Left lung (tissue), 10 donors: ENCODE measurements around the gene TRPM3. TPM values are rescaled to one million over a fixed set of nuclear protein-coding genes. Genes with fewer than 3 reads are reported as not detected.
A peak's percentile ranks its signal among the peaks of the same experiment; 100 is the strongest.

Experiments used
- ATAC-seq: fragments of 200-7000 bp; cut with Tn5 transposase; one replicate; pipeline ENCODE4 v1.9.1; 2020; ENCODE audit warnings: moderate library complexity
- DNase-seq, 4 donors: peaks; one replicate each; pipeline ENCODE4 v3.0.0-alpha.2; 2013 to 2020
- H3K27ac ChIP-seq, 2 donors: fragments of 200-600 bp; sonication (generic) in 1 of 2; one replicate each; pipeline versions ENCODE4 v1.5.0 to v1.8.0; 2020 to 2021
- H3K27me3 ChIP-seq, 2 donors: fragments of 200-600 bp; sonication (generic) in 1 of 2; one replicate each; pipeline versions ENCODE4 v1.5.0 to v1.8.0; 2020 to 2021
- H3K36me3 ChIP-seq, 2 donors: fragments of 200-600 bp; sonication (generic) in 1 of 2; one replicate each; pipeline versions ENCODE4 v1.5.0 to v1.8.0; 2020 to 2021
- H3K4me1 ChIP-seq, 2 donors: fragments of 200-600 bp; one replicate each; pipeline ENCODE4 v1.8.0; 2021
- H3K4me3 ChIP-seq, 2 donors: fragments of 200-600 bp; sonication (generic) in 1 of 2; one replicate each; pipeline versions ENCODE4 v1.5.0 to v1.8.0; 2020 to 2021; ENCODE audit warnings: mild to moderate bottlenecking in 1 of 2
- H3K9me3 ChIP-seq, 2 donors: fragments of 200-600 bp; sonication (generic) in 1 of 2; one replicate each; pipeline versions ENCODE4 v1.5.0 to v1.8.0; 2020 to 2021
- intact Hi-C, 2 donors: fragments of 100-400 bp; cut with DNase I; formaldehyde crosslinking; loops; one replicate each; pipeline versions ENCODE4 v1.11.2 to v1.14.2; 2022
- polyA plus RNA-seq, 6 donors: library from polyadenylated mRNA; unstranded; fragments of 120-200 nt; gene quantifications; one replicate each; pipeline ENCODE4 v1.2.1, GENCODE V29; 2013; ENCODE audit not compliant: insufficient read length in 6 of 6
- total RNA-seq, 2 donors: library from RNA; stranded (reverse); fragmentation: NEBNext Ultra II Directional; extraction: Animal tissue kit (Norgen Biotek cat#: 25700); gene quantifications; one replicate each; pipeline ENCODE4 v1.2.1, GENCODE V29; 2021
- TF ChIP-seq, protein P1 (sequence below), 2 donors: fragments of 200-600 bp; sonication (generic) in 1 of 2; IDR thresholded peaks; one replicate each; pipeline versions ENCODE4 v1.5.0 to v1.8.0; 2021; ENCODE audit warnings: antibody characterized with exemption in 2 of 2
- donor health status: DM: no; HTN: yes; CAD: no.
- donor health status: DM: no; HTN: no; CAD: no.

Gene TRPM3
- total and polyA plus RNA-seq, 8 donors: 0.17 to 2.1 (median 1.2) TPM

DNA sequence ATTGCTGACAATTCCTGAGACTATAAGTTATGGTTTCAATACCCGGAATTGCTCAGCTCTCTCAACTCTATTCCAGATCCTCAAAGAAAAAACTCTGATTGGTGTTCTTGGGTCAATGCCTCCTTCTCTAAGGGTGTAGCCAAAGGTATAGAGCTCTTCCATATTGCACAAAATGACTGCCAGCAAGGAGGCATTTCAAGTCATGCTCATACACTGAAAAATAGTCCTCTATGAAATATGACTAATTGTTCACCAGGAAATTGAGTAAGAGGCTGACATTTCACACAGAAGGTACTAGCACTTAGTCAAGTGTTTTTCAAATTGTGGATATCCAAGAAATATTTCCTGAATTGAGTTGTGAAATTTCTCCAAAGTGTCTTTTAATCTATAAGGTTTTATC, 595.9 kb downstream of the TRPM3 start:
- Histone ChIP-seq H3K4me1 (peaks cover 0 to 7% of the 10 kb centered on the region in 2 donors), H3K4me3 (no peak overlapping the region), H3K36me3 (no peaks in the 10 kb centered on the region), H3K9me3 (peaks cover 0 to 4% of the 10 kb centered on the region in 2 donors), H3K27ac (peak overlapping the region in 1 of 2 donors; percentile 53), H3K27me3 (no peaks in the 10 kb centered on the region)
- TF ChIP-seq, protein P1, sequence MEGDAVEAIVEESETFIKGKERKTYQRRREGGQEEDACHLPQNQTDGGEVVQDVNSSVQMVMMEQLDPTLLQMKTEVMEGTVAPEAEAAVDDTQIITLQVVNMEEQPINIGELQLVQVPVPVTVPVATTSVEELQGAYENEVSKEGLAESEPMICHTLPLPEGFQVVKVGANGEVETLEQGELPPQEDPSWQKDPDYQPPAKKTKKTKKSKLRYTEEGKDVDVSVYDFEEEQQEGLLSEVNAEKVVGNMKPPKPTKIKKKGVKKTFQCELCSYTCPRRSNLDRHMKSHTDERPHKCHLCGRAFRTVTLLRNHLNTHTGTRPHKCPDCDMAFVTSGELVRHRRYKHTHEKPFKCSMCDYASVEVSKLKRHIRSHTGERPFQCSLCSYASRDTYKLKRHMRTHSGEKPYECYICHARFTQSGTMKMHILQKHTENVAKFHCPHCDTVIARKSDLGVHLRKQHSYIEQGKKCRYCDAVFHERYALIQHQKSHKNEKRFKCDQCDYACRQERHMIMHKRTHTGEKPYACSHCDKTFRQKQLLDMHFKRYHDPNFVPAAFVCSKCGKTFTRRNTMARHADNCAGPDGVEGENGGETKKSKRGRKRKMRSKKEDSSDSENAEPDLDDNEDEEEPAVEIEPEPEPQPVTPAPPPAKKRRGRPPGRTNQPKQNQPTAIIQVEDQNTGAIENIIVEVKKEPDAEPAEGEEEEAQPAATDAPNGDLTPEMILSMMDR (IDR thresholded peaks at IDR 0.05): no peak
- intact Hi-C loops: no loop called here
- ATAC-seq: peak; percentile 82
- no peak for DNase-seq

DNA sequence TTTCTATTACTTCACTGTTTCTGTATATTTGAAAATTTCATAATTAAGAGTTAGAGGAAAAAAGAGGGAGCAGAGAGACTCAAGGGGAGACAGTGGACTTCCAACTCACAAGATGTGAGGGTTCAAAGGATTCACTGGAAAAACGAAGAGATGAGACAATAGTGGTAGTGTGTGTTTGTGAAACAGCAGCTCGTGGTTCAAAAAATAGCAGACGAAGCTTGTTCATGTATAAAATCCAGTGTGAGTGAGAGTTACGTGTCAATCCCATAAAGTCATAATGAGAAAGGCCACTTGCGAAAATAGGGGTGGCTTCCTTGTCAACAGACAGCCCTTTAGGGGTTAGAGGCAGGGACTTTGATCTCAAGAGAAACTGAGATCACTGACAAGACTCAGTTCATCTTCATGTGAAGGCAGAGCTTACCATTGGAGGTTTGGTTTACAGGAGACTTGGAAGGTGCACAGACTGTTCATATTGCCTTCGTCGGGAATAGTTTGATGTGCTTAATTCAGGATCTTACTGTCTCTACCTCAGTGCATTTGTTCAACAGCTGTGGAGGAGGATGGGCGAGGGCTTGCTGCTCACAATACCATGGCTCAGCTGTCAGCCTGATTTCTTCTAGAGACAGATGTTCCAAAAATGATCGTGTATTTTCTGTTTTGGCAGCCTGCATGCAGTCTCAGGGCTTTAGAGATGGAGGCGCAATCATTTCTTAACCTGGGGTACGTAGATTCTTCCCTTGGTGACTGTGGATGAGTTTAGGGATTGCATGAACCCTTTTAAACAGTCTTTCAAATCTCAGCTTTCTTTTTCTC, 601.3 kb downstream of the TRPM3 start:
- no peaks in the 10 kb centered on the region for H3K4me1 ChIP-seq
- no peaks in the 10 kb centered on the region for H3K27me3 ChIP-seq
- intact Hi-C loops: no loop called here
- TF ChIP-seq, protein P1 (IDR thresholded peaks at IDR 0.05): no peak
- H3K27ac ChIP-seq: no peak overlapping the region
- ATAC-seq (no peak), DNase-seq (no peak)
- H3K36me3 ChIP-seq: no peaks in the 10 kb centered on the region
- H3K9me3 ChIP-seq: peaks cover 0 to 4% of the 10 kb centered on the region in 2 donors
- no peak overlapping the region for H3K4me3 ChIP-seq

DNA sequence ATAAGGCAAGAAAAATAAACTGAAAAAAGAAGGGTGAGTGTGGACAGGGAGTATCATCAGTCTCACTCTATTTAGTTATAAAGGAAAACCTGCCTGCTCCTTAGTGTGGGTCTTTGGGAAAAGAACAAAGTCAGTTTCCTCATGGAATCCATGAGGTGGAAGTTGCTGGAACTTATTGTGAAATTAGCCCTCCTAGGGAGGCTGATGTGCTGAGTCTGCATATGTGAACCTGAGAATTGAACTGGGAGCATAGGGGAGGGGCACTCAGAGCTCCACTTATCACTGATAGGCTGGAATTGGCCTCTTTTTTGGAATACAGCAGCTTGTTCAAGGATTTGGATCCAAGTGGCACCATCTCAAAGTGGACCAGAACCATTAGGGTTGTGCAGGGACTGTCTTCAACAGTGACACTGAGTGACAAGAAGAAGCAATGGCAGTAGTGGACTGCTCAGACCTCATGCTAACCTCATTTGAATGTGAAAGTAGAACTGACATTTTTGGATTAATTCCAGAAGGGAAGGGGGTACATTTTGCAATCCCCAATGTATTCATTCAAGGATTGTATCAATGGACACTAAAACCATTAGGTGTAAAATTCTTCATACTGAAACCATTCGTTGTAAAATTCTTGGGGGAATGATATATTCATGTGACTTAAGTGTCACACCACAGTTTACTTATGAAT, 603.4 kb downstream of the TRPM3 start:
- DNase-seq (no peak), ATAC-seq (no peak)
- TF ChIP-seq, protein P1 (IDR thresholded peaks at IDR 0.05): no peak
- intact Hi-C loops: no loop called here
- H3K4me3 ChIP-seq: no peak overlapping the region
- H3K27me3 ChIP-seq: no peaks in the 10 kb centered on the region
- no peaks in the 10 kb centered on the region for H3K36me3 ChIP-seq
- H3K4me1 ChIP-seq: no peaks in the 10 kb centered on the region
- H3K27ac ChIP-seq: no peak overlapping the region
- no peaks in the 10 kb centered on the region for H3K9me3 ChIP-seq

DNA sequence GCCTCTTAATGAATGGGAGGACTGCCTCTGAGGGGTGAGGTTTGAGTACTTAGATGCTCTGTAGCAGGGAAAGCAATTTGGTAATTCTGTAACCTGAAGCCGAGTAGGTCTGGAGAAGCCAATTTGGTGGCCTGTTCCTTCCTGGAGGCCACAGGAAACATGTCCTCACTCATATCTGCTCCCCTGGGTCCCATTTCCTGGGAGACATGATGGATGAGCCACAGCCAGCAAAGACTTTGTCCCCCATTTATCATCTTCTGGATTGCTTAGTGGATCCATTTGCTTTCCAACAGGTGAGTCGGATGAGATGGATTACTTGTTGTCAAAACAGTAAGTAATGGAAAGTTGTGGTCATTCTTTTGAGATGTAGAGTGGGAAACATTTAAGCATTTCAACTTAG, 607.1 kb downstream of the TRPM3 start:
- Histone ChIP-seq H3K9me3 (no peaks in the 10 kb centered on the region), H3K4me1 (no peaks in the 10 kb centered on the region), H3K27ac (no peak overlapping the region), H3K4me3 (no peak overlapping the region), H3K36me3 (no peaks in the 10 kb centered on the region), H3K27me3 (no peaks in the 10 kb centered on the region)
- ATAC-seq (no peak), DNase-seq (no peak)
- TF ChIP-seq, protein P1 (IDR thresholded peaks at IDR 0.05): no peak
- intact Hi-C loops: no loop called here

DNA sequence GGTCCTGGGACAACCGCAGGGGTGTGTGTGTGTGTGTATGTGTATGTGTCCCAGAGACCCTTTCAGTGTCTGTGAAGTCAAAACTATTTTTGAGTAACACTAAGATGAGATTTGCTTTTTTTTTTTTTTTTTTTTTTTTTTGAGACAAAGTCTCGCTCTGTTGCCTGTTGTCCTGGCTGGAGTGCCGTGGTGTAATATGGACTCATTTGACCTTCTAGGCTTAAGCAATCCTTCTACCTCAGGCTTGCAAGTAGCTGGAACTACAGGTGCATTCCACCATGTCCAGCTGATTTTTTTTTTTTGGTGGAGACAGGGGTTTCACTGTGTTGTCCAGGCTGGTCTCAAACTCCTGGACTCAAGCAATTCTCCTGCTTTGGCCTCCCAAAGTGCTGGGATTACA, 609.6 kb downstream of the TRPM3 start:
- no peak for ATAC-seq
- intact Hi-C loops: no loop called here
- no peaks in the 10 kb centered on the region for H3K9me3 ChIP-seq

More for the DNA sequence above, 609.6 kb downstream of the TRPM3 start:
- H3K36me3 ChIP-seq: no peaks in the 10 kb centered on the region
- no peak overlapping the region for H3K27ac ChIP-seq
- no peaks in the 10 kb centered on the region for H3K27me3 ChIP-seq
- TF ChIP-seq, protein P1 (IDR thresholded peaks at IDR 0.05): no peak
- no peak overlapping the region for H3K4me3 ChIP-seq
- no peaks in the 10 kb centered on the region for H3K4me1 ChIP-seq
- DNase-seq: no peak
